HL-60 (cell line): ENCODE data around the gene LRRC51.

Experiments
- CTCF ChIP-seq: IDR thresholded peaks from one replicate; pipeline ENCODE4 v1.5.1; 2011; ENCODE audit warnings: low read length, control low read depth, inconsistent platforms; ENCODE audit not compliant: insufficient read depth
- GABPA ChIP-seq: IDR thresholded peaks from 2 replicates; pipeline ENCODE4 v1.6.1; 2012; ENCODE audit warnings: low read depth

GRCh38 chr11:72067676-72068075 is 13.0 kb upstream of the LRRC51 start:
- TF ChIP-seq CTCF: no peak
- TF ChIP-seq GABPA: no peak
